ENCODE results near the gene CFLAR. TPM values are rescaled to one million over a fixed set of nuclear protein-coding genes. Genes with fewer than 3 reads are reported as not detected.

Gene CFLAR
- total RNA-seq, 1 experiment from 2014 or later: 56.4 TPM

DNA sequence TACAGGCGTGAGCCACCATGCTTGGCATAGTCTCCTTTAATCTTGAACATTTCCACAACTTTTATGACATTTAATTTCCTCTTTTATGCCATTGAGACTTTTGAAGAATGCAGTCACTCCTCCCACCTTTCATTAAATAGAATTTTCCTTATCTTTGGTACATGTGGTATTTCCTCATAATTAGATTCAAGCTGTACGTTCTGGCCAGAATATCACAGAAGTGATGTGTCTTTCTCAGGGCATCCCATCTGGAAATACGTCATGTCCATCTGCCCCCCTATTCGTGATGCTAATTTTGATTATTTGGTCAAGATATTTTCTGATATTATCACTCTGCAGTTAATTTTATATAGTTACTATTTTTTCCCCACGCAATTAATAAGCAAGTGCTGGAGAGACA lies 83.9 kb downstream of the CFLAR start:
- H3K4me3 Mint-ChIP-seq (ENCODE audit: unreplicated experiment): no peak overlapping the region
- POLR2A ChIA-PET: no interaction called here
- no peak overlapping the region for H3K27ac Mint-ChIP-seq (ENCODE audit: unreplicated experiment)

DNA sequence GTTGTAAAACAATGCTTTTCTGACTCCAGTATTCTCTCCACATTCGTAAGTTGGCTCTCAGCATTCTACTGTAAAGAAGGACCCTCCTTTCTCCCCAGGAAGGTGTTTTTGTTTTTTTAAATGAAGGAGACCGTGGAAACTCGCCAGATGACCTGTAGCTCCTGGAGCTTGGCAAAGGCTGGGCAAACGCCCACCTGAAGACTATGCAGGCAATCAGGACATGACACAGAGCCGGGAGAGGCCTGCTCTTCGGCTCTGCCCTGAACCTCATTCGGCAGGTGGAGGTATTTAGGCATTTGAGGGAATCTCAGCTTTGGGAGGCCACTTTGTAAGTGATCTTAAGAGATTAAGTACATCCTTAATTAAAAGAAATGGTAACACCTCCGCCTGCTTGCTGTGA lies 84.4 kb downstream of the CFLAR start:
- no peak for DNase-seq
- no peaks in the 10 kb centered on the region for H3K27me3 Mint-ChIP-seq (ENCODE audit: insufficient read depth, unreplicated experiment)

More for the DNA sequence above, 83.9 kb downstream of the CFLAR start:
- no TSS peak for BruUV-seq (replicated peaks)
- Histone ChIP-seq H3K9me3 (no peaks in the 10 kb centered on the region), H3K36me3 (ENCODE audit: control insufficient read depth, insufficient read depth, low read length) (no peaks in the 10 kb centered on the region), H3K4me1 (0 out of 2 replicates have a peak, but pooled peaks cover 4% of the 10 kb centered on the region), H3K27me3 (replicated peaks; ENCODE audit: control insufficient read depth, insufficient read depth, low read length) (no peaks in the 10 kb centered on the region), H3K4me3 (ENCODE audit: low read depth, low read length) (no peak overlapping the region)
- TF ChIP-seq, protein P1, sequence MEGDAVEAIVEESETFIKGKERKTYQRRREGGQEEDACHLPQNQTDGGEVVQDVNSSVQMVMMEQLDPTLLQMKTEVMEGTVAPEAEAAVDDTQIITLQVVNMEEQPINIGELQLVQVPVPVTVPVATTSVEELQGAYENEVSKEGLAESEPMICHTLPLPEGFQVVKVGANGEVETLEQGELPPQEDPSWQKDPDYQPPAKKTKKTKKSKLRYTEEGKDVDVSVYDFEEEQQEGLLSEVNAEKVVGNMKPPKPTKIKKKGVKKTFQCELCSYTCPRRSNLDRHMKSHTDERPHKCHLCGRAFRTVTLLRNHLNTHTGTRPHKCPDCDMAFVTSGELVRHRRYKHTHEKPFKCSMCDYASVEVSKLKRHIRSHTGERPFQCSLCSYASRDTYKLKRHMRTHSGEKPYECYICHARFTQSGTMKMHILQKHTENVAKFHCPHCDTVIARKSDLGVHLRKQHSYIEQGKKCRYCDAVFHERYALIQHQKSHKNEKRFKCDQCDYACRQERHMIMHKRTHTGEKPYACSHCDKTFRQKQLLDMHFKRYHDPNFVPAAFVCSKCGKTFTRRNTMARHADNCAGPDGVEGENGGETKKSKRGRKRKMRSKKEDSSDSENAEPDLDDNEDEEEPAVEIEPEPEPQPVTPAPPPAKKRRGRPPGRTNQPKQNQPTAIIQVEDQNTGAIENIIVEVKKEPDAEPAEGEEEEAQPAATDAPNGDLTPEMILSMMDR (IDR thresholded peaks at IDR 0.05; ENCODE audit: insufficient read depth in 1 of 2, low read depth in 1 of 2, low read length in 1 of 2, severe bottlenecking in 1 of 2, unreplicated experiment in 1 of 2): no peak
- Mint-ChIP-seq H3K27me3 (ENCODE audit: insufficient read depth, unreplicated experiment) (no peaks in the 10 kb centered on the region), H3K9me3 (ENCODE audit: unreplicated experiment) (no peaks in the 10 kb centered on the region), H3K36me3 (ENCODE audit: insufficient read depth, unreplicated experiment) (peaks cover 5% of the 10 kb centered on the region), H3K4me1 (ENCODE audit: low read depth, unreplicated experiment) (peaks cover 6% of the 10 kb centered on the region)
- CTCF ChIA-PET: no interaction called here
- intact Hi-C loops (cut with micrococcal nuclease; ENCODE audit: unreplicated experiment): no loop called here
- no peak for DNase-seq

DNA sequence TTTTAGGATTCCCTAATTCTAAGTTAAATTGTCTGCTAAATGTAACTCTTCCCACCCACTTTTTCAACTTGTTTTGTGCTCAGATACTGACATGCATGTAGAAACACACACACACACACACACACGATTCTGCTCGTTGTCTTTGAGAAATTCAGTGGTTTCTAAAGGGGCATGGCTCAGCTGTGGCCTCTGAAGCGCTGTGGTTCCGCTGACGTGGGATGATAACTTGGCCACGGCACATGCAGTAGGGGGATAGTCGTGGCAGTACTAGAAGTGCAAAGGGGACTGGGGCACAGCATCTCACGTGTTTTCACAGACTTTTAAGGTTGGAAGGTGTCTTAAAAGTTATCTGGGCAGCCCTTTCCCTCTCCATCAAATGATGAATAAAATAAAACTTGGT lies 85.4 kb downstream of the CFLAR start:
- Mint-ChIP-seq H3K27me3 (ENCODE audit: insufficient read depth, unreplicated experiment) (no peaks in the 10 kb centered on the region), H3K4me3 (ENCODE audit: unreplicated experiment) (no peak overlapping the region), H3K27ac (ENCODE audit: unreplicated experiment) (no peak overlapping the region), H3K4me1 (ENCODE audit: low read depth, unreplicated experiment) (no peaks in the 10 kb centered on the region), H3K9me3 (ENCODE audit: unreplicated experiment) (no peaks in the 10 kb centered on the region), H3K36me3 (ENCODE audit: insufficient read depth, unreplicated experiment) (peaks cover under 1% of the 10 kb centered on the region)
- ChIA-PET CTCF (no interaction called here), POLR2A (no interaction called here)
- intact Hi-C loops (cut with micrococcal nuclease; ENCODE audit: unreplicated experiment): no loop called here
- Histone ChIP-seq H3K27me3 (replicated peaks; ENCODE audit: control insufficient read depth, insufficient read depth, low read length) (no peaks in the 10 kb centered on the region), H3K4me3 (ENCODE audit: low read depth, low read length) (no peak overlapping the region), H3K36me3 (ENCODE audit: control insufficient read depth, insufficient read depth, low read length) (no peaks in the 10 kb centered on the region), H3K9me3 (no peaks in the 10 kb centered on the region), H3K4me1 (no peaks in the 10 kb centered on the region)
- TF ChIP-seq, protein P1 (IDR thresholded peaks at IDR 0.05; ENCODE audit: insufficient read depth in 1 of 2, low read depth in 1 of 2, low read length in 1 of 2, severe bottlenecking in 1 of 2, unreplicated experiment in 1 of 2): no peak
- DNase-seq: no peak
- BruUV-seq (replicated peaks): no TSS peak

More for the DNA sequence above, 84.4 kb downstream of the CFLAR start:
- BruUV-seq (replicated peaks): no TSS peak
- ChIA-PET POLR2A (no interaction called here), CTCF (no interaction called here)
- peaks cover 6% of the 10 kb centered on the region for H3K4me1 Mint-ChIP-seq (ENCODE audit: low read depth, unreplicated experiment)
- no peak overlapping the region for H3K27ac Mint-ChIP-seq (ENCODE audit: unreplicated experiment)
- Histone ChIP-seq H3K9me3 (no peaks in the 10 kb centered on the region), H3K27me3 (replicated peaks; ENCODE audit: control insufficient read depth, insufficient read depth, low read length) (no peaks in the 10 kb centered on the region), H3K4me3 (ENCODE audit: low read depth, low read length) (no peak overlapping the region), H3K36me3 (ENCODE audit: control insufficient read depth, insufficient read depth, low read length) (no peaks in the 10 kb centered on the region), H3K4me1 (0 out of 2 replicates have a peak, but pooled peaks cover 4% of the 10 kb centered on the region)
- TF ChIP-seq, protein P1 (IDR thresholded peaks at IDR 0.05; ENCODE audit: insufficient read depth in 1 of 2, low read depth in 1 of 2, low read length in 1 of 2, severe bottlenecking in 1 of 2, unreplicated experiment in 1 of 2): no peak
- peaks cover 5% of the 10 kb centered on the region for H3K36me3 Mint-ChIP-seq (ENCODE audit: insufficient read depth, unreplicated experiment)
- no peak overlapping the region for H3K4me3 Mint-ChIP-seq (ENCODE audit: unreplicated experiment)
- intact Hi-C loops (cut with micrococcal nuclease; ENCODE audit: unreplicated experiment): no loop called here
- no peaks in the 10 kb centered on the region for H3K9me3 Mint-ChIP-seq (ENCODE audit: unreplicated experiment)
